Gastrocnemius medialis (tissue), 4 donors: ENCODE data around the gene BRD8. TPM values are rescaled to one million over a fixed set of nuclear protein-coding genes. Genes with fewer than 3 reads are reported as not detected.
"Not testable (repeated sequence)": the region's sequence is repeated elsewhere in the genome, so short reads cannot be mapped to it uniquely, and the experiment has no call there.

ENCODE experiments used
- ATAC-seq, 2 donors: fragments of 150-250 bp; one replicate each; pipeline ENCODE4 v1.9.1; 2016
- DNase-seq, 2 donors: peaks; one replicate each; pipeline ENCODE4 v3.0.0-alpha.2; 2019
- H3K27ac ChIP-seq, 4 donors: fragments of 200-600 bp; sonication (generic); 1 replicate in 1 of 4; 2 replicates in 3 of 4; pipeline ENCODE4 v1.5.1; 2016 to 2018; ENCODE audit warnings: mild to moderate bottlenecking in 2 of 4, moderate library complexity in 1 of 4
- H3K27me3 ChIP-seq, 3 donors: fragments of 200-600 bp; sonication (generic) in 2 of 3; 1 replicate in 1 of 3; 2 replicates in 2 of 3; pipeline versions ENCODE4 v1.5.1 to v1.6.0; 2016 to 2019; ENCODE audit warnings: mild to moderate bottlenecking in 1 of 3, moderate library complexity in 1 of 3
- H3K36me3 ChIP-seq, 2 donors: fragments of 200-600 bp; sonication (generic) in 1 of 2; one replicate each; pipeline ENCODE4 v1.5.1; 2017 to 2018
- H3K4me1 ChIP-seq, 2 donors: fragments of 200-600 bp; sonication (generic) in 1 of 2; one replicate each; pipeline ENCODE4 v1.5.1; 2016 to 2017; ENCODE audit warnings: mild to moderate bottlenecking in 2 of 2
- H3K4me3 ChIP-seq, 4 donors: fragments of 200-600 bp; sonication (generic) in 3 of 4; 1 replicate in 1 of 4; 2 replicates in 3 of 4; pipeline ENCODE4 v1.5.1; 2016 to 2019; ENCODE audit warnings: mild to moderate bottlenecking in 2 of 4
- H3K9me3 ChIP-seq, 3 donors: fragments of 200-600 bp; sonication (generic) in 2 of 3; 1 replicate in 1 of 3; 2 replicates in 2 of 3; pipeline ENCODE4 v1.5.1; 2016 to 2019
- POLR2A ChIP-seq, 2 donors: fragments of 450-650 bp; IDR thresholded peaks; one replicate each; pipeline ENCODE4 v1.6.1; 2017; ENCODE audit warnings: antibody characterized with exemption in 2 of 2, mild to moderate bottlenecking in 2 of 2, moderate library complexity in 2 of 2
- in situ Hi-C, 4 donors: fragments of 200-750 bp; cut with MboI; loops; one replicate each; pipeline versions ENCODE4 v1.15.0 to v1.8.0; 2017; ENCODE audit warnings: low sequenced_read_pairs in 4 of 4
- intact Hi-C: fragments of 100-400 bp; cut with DNase I; formaldehyde crosslinking; loops from one replicate; pipeline ENCODE4 v1.15.1; 2023; ENCODE audit warnings: low total_unique reads
- total RNA-seq, 4 donors: library from RNA; depleted of rRNA; stranded (reverse); fragments of >200 nt; gene quantifications; one replicate each; pipeline versions ENCODE4 v1.1.0 to v1.2.3, GENCODE V29; 2016
- TF ChIP-seq, protein P1 (sequence below), 5 experiments: fragments of 450-650 bp in 3 of 5; fragments of 200-600 bp in 2 of 5; sonication (generic) in 2 of 5; IDR thresholded peaks in 4 of 5; conservative IDR thresholded peaks in 1 of 5; 1 replicate in 4 of 5; 2 replicates in 1 of 5; pipeline ENCODE4 v1.5.1; 2016 to 2019; ENCODE audit warnings: antibody characterized with exemption in 5 of 5, mild to moderate bottlenecking in 3 of 5, moderate library complexity in 3 of 5

The BRD8 gene
- total RNA-seq, 4 donors from 2014 or later, result 20.2 to 28.0 (median 24.1) TPM

DNA sequence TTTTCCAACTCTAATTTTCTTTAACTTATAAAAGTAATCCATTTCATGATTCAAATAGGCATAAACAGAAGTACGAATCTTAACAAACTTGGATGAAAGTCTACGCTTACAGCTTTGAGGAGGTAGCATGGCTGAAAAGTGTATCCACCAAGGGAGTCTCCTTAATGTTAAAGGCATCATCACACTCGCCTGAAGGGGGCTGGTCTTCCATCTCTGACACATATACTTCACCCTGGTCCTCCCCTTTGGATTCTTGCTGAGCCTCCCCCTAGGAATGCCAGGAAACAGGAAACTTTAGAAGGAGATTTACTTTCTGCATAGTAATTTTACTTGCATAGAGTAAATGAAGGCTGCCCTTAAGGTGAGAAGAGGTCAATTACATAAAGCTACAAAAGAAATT, 28.9 kb downstream of the BRD8 start:
- Histone ChIP-seq H3K27ac (no peak overlapping the region), H3K4me3 (no peak overlapping the region), H3K9me3 (no peaks in the 10 kb centered on the region), H3K36me3 (no peaks in the 10 kb centered on the region), H3K4me1 (no peaks in the 10 kb centered on the region), H3K27me3 (no peaks in the 10 kb centered on the region)
- in situ Hi-C loops (loop anchor here in 3 of 4 donors (25.0 kb wide), 4 partner anchors 112 to 512 kb away; partner anchors contain the start of gene FAM13B (in 1 of the 3)), intact Hi-C loops (no loop called here)
- no peak for DNase-seq
- ATAC-seq, result no peak
- TF ChIP-seq POLR2A (IDR thresholded peaks at IDR 0.05), result no peak
- TF ChIP-seq, protein P1, sequence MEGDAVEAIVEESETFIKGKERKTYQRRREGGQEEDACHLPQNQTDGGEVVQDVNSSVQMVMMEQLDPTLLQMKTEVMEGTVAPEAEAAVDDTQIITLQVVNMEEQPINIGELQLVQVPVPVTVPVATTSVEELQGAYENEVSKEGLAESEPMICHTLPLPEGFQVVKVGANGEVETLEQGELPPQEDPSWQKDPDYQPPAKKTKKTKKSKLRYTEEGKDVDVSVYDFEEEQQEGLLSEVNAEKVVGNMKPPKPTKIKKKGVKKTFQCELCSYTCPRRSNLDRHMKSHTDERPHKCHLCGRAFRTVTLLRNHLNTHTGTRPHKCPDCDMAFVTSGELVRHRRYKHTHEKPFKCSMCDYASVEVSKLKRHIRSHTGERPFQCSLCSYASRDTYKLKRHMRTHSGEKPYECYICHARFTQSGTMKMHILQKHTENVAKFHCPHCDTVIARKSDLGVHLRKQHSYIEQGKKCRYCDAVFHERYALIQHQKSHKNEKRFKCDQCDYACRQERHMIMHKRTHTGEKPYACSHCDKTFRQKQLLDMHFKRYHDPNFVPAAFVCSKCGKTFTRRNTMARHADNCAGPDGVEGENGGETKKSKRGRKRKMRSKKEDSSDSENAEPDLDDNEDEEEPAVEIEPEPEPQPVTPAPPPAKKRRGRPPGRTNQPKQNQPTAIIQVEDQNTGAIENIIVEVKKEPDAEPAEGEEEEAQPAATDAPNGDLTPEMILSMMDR (IDR thresholded peaks at IDR 0.05 in 4 of 5, conservative IDR thresholded peaks at IDR 0.05 in 1 of 5), result no peak

- peak in 1 of 2 donors; percentile 46 for ATAC-seq
- no peak for TF ChIP-seq POLR2A (IDR thresholded peaks at IDR 0.05)
- TF ChIP-seq, protein P1 (IDR thresholded peaks at IDR 0.05 in 4 of 5, conservative IDR thresholded peaks at IDR 0.05 in 1 of 5), result no peak
- H3K4me3 ChIP-seq, result no peak overlapping the region
- H3K4me1 ChIP-seq, result no peaks in the 10 kb centered on the region
- H3K27me3 ChIP-seq, result no peaks in the 10 kb centered on the region
- H3K27ac ChIP-seq, result no peak overlapping the region
- intact Hi-C loops (no loop called here), in situ Hi-C loops (loop anchor here in 3 of 4 donors (25.0 kb wide), 4 partner anchors 112 to 512 kb away; partner anchors contain the start of gene FAM13B (in 1 of the 3))
- DNase-seq, result no peak
- no peaks in the 10 kb centered on the region for H3K9me3 ChIP-seq
- no peaks in the 10 kb centered on the region for H3K36me3 ChIP-seq
Observed at GRCh38 chr5:138148811-138149210, 29.6 kb downstream of the BRD8 start.

- H3K27ac ChIP-seq, H3K4me3 ChIP-seq, intact Hi-C loops, H3K4me1 ChIP-seq, H3K36me3 ChIP-seq, H3K9me3 ChIP-seq, H3K27me3 ChIP-seq, DNase-seq, ATAC-seq: not testable (repeated sequence)
- in situ Hi-C loops, result loop anchor here in 3 of 4 donors (25.0 kb wide), 4 partner anchors 106 to 506 kb away; partner anchors contain the start of gene FAM13B (in 1 of the 3)
Observed at GRCh38 chr5:138143578-138143977, 34.9 kb downstream of the BRD8 start.

DNA sequence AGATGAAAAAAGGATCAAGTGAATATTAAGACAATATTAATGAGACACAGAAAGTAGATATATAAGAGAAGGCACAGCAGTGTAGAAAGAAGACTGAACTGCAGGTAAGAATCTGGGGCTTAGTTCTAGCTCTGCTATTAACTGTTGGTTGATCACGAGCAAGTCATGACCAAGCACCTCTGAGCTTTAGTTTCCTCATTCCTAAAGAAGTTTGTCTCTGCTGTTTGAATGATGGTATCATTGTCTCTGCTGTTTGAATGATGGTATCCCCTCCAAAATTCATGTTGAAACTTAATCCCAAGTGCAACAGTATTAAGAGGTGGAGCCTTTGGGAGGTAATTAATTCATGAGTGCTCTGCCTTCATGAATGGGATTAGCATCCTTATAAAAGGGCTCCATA, 36.7 kb downstream of the BRD8 start:
- Histone ChIP-seq H3K27ac (no peak overlapping the region), H3K9me3 (no peaks in the 10 kb centered on the region), H3K27me3 (no peaks in the 10 kb centered on the region), H3K36me3 (no peaks in the 10 kb centered on the region), H3K4me3 (no peak overlapping the region), H3K4me1 (peaks cover 0 to 7% of the 10 kb centered on the region in 2 donors)
- ATAC-seq, result no peak
- in situ Hi-C loops, result loop anchor here in 3 of 4 donors (25.0 kb wide), 4 partner anchors 104 to 504 kb away; partner anchors contain the start of gene FAM13B (in 1 of the 3)
- intact Hi-C loops, result no loop called here
- no peak for DNase-seq
- no peak for TF ChIP-seq POLR2A (IDR thresholded peaks at IDR 0.05)
- TF ChIP-seq, protein P1 (IDR thresholded peaks at IDR 0.05 in 4 of 5, conservative IDR thresholded peaks at IDR 0.05 in 1 of 5), result no peak

DNA sequence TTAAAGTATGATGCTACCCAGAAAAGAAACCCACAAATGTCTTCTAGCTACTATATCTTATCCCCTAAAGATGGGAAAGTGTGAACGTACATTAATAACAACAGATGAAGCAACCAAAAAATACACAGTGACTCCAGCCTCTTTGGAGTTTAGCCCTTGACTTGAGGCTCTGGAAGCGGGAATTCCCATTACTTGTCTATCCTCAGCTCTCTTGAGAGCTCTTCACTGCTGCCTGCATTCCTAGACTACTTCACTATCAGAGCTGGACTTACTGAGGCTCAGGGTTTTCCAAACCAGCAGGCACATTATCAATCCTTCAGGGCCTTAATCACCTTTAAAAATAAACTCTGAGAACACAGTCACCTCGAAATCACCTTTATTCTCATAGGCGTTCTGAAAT, 38.2 kb downstream of the BRD8 start:
- in situ Hi-C loops, result loop anchor here in 3 of 4 donors (25.0 kb wide), 4 partner anchors 103 to 503 kb away; partner anchors contain the start of gene FAM13B (in 1 of the 3)
- intact Hi-C loops, result no loop called here
- no peaks in the 10 kb centered on the region for H3K27me3 ChIP-seq
- no peak for DNase-seq
- peaks cover 0 to 7% of the 10 kb centered on the region in 2 donors for H3K4me1 ChIP-seq
- no peaks in the 10 kb centered on the region for H3K36me3 ChIP-seq
- H3K4me3 ChIP-seq, result no peak overlapping the region
- TF ChIP-seq, protein P1 (IDR thresholded peaks at IDR 0.05 in 4 of 5, conservative IDR thresholded peaks at IDR 0.05 in 1 of 5), result no peak
- TF ChIP-seq POLR2A (IDR thresholded peaks at IDR 0.05), result no peak
- H3K27ac ChIP-seq, result no peak overlapping the region
- no peak for ATAC-seq
- H3K9me3 ChIP-seq, result no peaks in the 10 kb centered on the region
